IPS DF 6.9 (cell line): ENCODE data around the gene FLYWCH2.

Source experiments
- DNase-seq: peaks from one replicate; pipeline ENCODE4 v3.0.0-alpha.2; 2013; ENCODE audit warnings: low read depth, low spot score
- H3K27ac ChIP-seq: one replicate; pipeline ENCODE4 v1.5.1; 2013; ENCODE audit warnings: low read length, control low read depth
- H3K27me3 ChIP-seq: 2 replicates; pipeline ENCODE4 v1.6.1; 2013; ENCODE audit warnings: mild to moderate bottlenecking, low read length; ENCODE audit not compliant: control insufficient read depth, insufficient read depth
- H3K36me3 ChIP-seq: 2 replicates; pipeline ENCODE4 v1.6.1; 2013; ENCODE audit warnings: low read length; ENCODE audit not compliant: control insufficient read depth, insufficient read depth
- H3K4me1 ChIP-seq: 2 replicates; pipeline ENCODE4 v1.6.1; 2013; ENCODE audit warnings: low read length; ENCODE audit not compliant: control insufficient read depth, insufficient read depth
- H3K4me3 ChIP-seq: 2 replicates; pipeline ENCODE4 v1.5.1; 2013; ENCODE audit warnings: mild to moderate bottlenecking, low read length
- H3K9me3 ChIP-seq: 2 replicates; pipeline ENCODE4 v1.6.1; 2013; ENCODE audit warnings: low read length, inconsistent platforms; ENCODE audit not compliant: control insufficient read depth, insufficient read depth
- WGBS: extraction: QIAGEN DNeasy Blood & Tissue Kit; methylation state at CpG from one replicate; pipeline ENCODE4 v1.1.7; 2013; ENCODE audit warnings: mixed read lengths, missing lambda C conversion rate; ENCODE audit not compliant: insufficient read length, insufficient coverage; 5-methylcytosine and 5-hydroxymethylcytosine counted together

Gene FLYWCH2

GRCh38 chr16:2867661-2867986 is 15.4 kb upstream of the FLYWCH2 start:
- WGBS, result no CpG with 5 or more reads among the region's 8 CpGs
- H3K27me3 ChIP-seq, result peaks cover 6% of the 10 kb centered on the region
- no peaks in the 10 kb centered on the region for H3K9me3 ChIP-seq
- DNase-seq, result no peak
- no peak overlapping the region for H3K27ac ChIP-seq
- peak overlapping the region; percentile 65; the same call in 1 of the 2 replicates for H3K4me3 ChIP-seq
- H3K4me1 ChIP-seq, result 0 out of 2 replicates have a peak, but pooled peaks cover 1% of the 10 kb centered on the region
- H3K36me3 ChIP-seq, result no peaks in the 10 kb centered on the region

DNA sequence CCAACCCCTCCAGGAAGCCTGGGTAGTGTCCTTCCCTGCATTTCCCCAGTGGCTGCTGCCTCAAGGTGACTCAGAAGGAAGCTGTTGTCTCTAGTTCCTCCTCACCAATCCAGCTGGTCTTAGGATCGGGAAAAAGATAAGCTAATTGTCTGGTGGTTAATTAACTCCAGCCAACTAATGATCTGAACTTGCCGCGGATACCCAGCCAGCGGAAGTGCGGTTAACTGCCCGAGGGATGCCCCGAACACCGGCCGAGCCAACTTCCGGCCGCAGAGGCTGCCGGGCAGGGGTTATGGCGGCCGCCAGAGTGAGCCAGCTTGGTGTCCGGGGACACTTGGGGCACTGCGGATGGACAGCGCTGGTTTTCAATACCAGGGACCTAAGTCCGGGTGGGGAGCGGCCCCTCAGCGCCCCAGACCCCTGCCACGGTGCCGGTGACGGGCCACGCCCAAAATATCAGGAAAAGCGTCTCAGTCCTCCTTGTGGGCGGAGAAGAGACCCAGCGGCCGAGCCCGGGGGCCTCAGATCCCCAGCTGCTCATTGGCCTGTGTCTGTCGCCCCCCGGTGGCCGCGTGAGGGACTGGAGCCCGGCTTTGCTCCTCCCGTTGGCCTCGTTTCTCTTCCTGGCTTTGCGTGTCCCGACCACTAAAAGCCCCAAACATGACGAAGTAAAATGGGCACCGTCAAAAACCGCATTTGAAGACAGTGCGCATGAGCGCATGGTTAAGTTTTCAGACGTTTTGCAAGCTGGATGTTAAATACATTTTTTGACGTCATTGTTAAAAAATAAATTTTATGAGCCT is 14.8 kb upstream of the FLYWCH2 start:
- H3K27me3 ChIP-seq, result peaks cover 6% of the 10 kb centered on the region

DNA sequence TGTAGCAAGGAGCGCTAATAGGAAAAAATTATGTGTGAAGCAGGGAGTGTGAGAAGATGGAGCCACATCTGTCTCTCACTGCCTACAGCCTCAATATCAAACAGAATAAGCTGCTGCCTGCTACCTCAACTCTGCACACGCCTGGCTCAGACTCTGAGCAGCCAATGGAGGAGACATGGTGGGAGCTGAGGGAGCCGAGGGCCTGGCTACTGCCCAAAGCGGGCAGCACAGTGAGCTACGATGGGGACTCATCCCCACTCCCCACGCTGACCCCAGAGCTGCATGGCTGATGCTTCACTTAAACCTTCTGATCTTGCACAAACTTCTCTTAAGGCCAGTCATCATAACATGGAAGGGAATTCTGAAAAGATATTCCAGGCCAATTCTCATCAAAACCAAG is 11.1 kb upstream of the FLYWCH2 start:
- no CpG with 5 or more reads among the region's 6 CpGs for WGBS
- Histone ChIP-seq H3K4me1 (peaks cover 3% of the 10 kb centered on the region; the same call in 1 of the 2 replicates), H3K36me3 (no peaks in the 10 kb centered on the region), H3K4me3 (no peak overlapping the region), H3K27me3 (no peaks in the 10 kb centered on the region; the same call in 1 of the 2 replicates), H3K9me3 (no peaks in the 10 kb centered on the region), H3K27ac (no peak overlapping the region)
- DNase-seq, result no peak

More for the DNA sequence above, 14.8 kb upstream of the FLYWCH2 start:
- WGBS, result no CpG with 5 or more reads among the region's 45 CpGs
- Histone ChIP-seq H3K4me3 (peak overlapping the region; percentile 65; the same call in 1 of the 2 replicates), H3K27ac (no peak overlapping the region), H3K9me3 (no peaks in the 10 kb centered on the region), H3K36me3 (no peaks in the 10 kb centered on the region), H3K4me1 (0 out of 2 replicates have a peak, but pooled peaks cover 1% of the 10 kb centered on the region)
- DNase-seq, result peak; percentile 75

GRCh38 chr16:2874032-2874911 is 8.7 kb upstream of the FLYWCH2 start:
- H3K36me3 ChIP-seq, result no peaks in the 10 kb centered on the region
- H3K4me3 ChIP-seq, result no peak overlapping the region
- no peak for DNase-seq
- H3K9me3 ChIP-seq, result no peaks in the 10 kb centered on the region
- WGBS, result no CpG with 5 or more reads among the region's 21 CpGs
- H3K4me1 ChIP-seq, result peaks cover 1% of the 10 kb centered on the region; the same call in 1 of the 2 replicates
- no peaks in the 10 kb centered on the region; the same call in 1 of the 2 replicates for H3K27me3 ChIP-seq
- H3K27ac ChIP-seq, result no peak overlapping the region

- DNase-seq, result no peak
- peaks cover 1% of the 10 kb centered on the region; the same call in 1 of the 2 replicates for H3K4me1 ChIP-seq
These were observed 8.1 kb upstream of the FLYWCH2 start for GRCh38 chr16:2874912-2875362.

GRCh38 chr16:2879854-2880508 is 3.0 kb upstream of the FLYWCH2 start:
- no peaks in the 10 kb centered on the region for H3K36me3 ChIP-seq
- H3K27me3 ChIP-seq, result no peaks in the 10 kb centered on the region
- H3K4me3 ChIP-seq, result no peak overlapping the region
- WGBS, result no CpG with 5 or more reads among the region's 6 CpGs
- no peak for DNase-seq
- 0 out of 2 replicates have a peak, but pooled peaks cover 2% of the 10 kb centered on the region for H3K4me1 ChIP-seq
- H3K9me3 ChIP-seq, result no peaks in the 10 kb centered on the region
- no peak overlapping the region for H3K27ac ChIP-seq

More at GRCh38 chr16:2874912-2875362, 8.1 kb upstream of the FLYWCH2 start:
- Histone ChIP-seq H3K9me3 (no peaks in the 10 kb centered on the region), H3K4me3 (no peak overlapping the region), H3K36me3 (no peaks in the 10 kb centered on the region), H3K27ac (no peak overlapping the region), H3K27me3 (no peaks in the 10 kb centered on the region)
- WGBS, result no CpG with 5 or more reads among the region's 25 CpGs

- H3K9me3 ChIP-seq, result no peaks in the 10 kb centered on the region
- H3K36me3 ChIP-seq, result no peaks in the 10 kb centered on the region
- no peaks in the 10 kb centered on the region for H3K27me3 ChIP-seq
- no peak overlapping the region for H3K27ac ChIP-seq
- H3K4me3 ChIP-seq, result peak overlapping the region; percentile 87
- no CpG with 5 or more reads among the region's 52 CpGs for WGBS
- DNase-seq, result no peak
- 0 out of 2 replicates have a peak, but pooled peaks cover 2% of the 10 kb centered on the region for H3K4me1 ChIP-seq
These were observed 999 bp upstream of the FLYWCH2 start for GRCh38 chr16:2881783-2882649.

DNA sequence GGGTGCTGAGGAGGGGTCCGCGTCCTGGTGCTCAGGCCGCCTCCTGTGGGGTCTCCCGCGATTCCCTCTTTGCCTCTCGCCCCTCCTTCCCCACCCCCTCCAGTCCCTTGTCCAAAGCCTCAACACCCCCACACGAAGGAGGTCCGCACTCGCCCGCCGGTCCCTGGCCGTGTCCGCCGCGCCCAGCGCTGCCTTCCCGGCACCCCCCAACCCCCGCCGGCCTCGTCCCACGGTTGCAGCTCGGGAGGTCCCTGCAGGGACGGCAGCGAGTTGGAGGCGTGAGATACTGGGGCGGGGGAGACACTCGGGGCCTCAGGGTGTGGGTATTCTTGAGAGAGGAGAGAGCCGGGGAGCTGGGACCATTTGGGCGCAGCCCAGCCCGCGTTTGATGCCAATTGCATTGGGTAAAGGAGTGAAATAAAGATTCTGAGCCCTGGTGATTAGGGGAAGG is 468 bp downstream of the FLYWCH2 start:
- Histone ChIP-seq H3K4me3 (peak overlapping the region; percentile 62; the same call in 1 of the 2 replicates), H3K27me3 (no peaks in the 10 kb centered on the region), H3K9me3 (no peaks in the 10 kb centered on the region), H3K36me3 (no peaks in the 10 kb centered on the region), H3K27ac (no peak overlapping the region), H3K4me1 (0 out of 2 replicates have a peak, but pooled peaks cover 2% of the 10 kb centered on the region)
- WGBS, result no CpG with 5 or more reads among the region's 31 CpGs
- no peak for DNase-seq

DNA sequence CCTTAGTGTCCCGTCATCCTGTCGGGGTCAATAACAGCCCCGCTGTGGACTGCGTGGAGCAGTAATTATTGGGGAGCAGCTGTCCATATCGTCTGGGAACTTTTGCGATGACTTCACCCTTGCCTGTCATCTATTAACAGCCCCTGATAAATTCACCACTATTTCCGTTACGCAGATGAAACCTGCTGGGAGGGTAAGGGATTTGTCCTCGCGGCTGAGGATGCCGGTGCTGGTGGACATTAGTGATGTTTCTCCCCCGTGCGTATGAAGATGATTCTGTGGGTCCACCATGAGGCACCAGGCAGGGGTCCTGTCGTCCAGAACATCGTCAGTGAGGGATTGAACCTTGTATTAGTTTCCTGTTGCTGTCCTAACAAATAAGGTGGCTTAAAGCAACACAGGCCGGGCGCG is 1.0 kb downstream of the FLYWCH2 start:
- 0 out of 2 replicates have a peak, but pooled peaks cover 2% of the 10 kb centered on the region for H3K4me1 ChIP-seq
- no peaks in the 10 kb centered on the region for H3K36me3 ChIP-seq
- no CpG with 5 or more reads among the region's 18 CpGs for WGBS
- H3K27me3 ChIP-seq, result no peaks in the 10 kb centered on the region
- H3K4me3 ChIP-seq, result peak overlapping the region; percentile 62; the same call in 1 of the 2 replicates
- H3K27ac ChIP-seq, result no peak overlapping the region
- no peaks in the 10 kb centered on the region for H3K9me3 ChIP-seq
- DNase-seq, result no peak
